Mucosa of descending colon (tissue), 3 donors: ENCODE measurements around the gene GPR179. TPM values are rescaled to one million over a fixed set of nuclear protein-coding genes. Genes with fewer than 3 reads are reported as not detected.

Experiments
- ATAC-seq: fragments of 200-7000 bp; cut with Tn5 transposase; one replicate; pipeline ENCODE4 v1.9.1; 2020; ENCODE audit warnings: mild to moderate bottlenecking, moderate library complexity
- DNase-seq, 3 donors: peaks; one replicate each; pipeline ENCODE4 v3.0.0-alpha.2; 2020
- H3K36me3 ChIP-seq: fragments of 200-600 bp; one replicate; pipeline ENCODE4 v1.8.0; 2021; ENCODE audit warnings: low read depth, mild to moderate bottlenecking
- H3K4me1 ChIP-seq: fragments of 200-600 bp; one replicate; pipeline ENCODE4 v1.8.0; 2021; ENCODE audit warnings: low read depth, mild to moderate bottlenecking
- H3K4me3 ChIP-seq: fragments of 200-600 bp; one replicate; pipeline ENCODE4 v1.8.0; 2021; ENCODE audit warnings: mild to moderate bottlenecking
- H3K9me3 ChIP-seq: fragments of 200-600 bp; one replicate; pipeline ENCODE4 v1.8.0; 2021; ENCODE audit warnings: mild to moderate bottlenecking
- CTCF ChIP-seq: fragments of 200-600 bp; IDR thresholded peaks from one replicate; pipeline ENCODE4 v1.8.0; 2022; ENCODE audit warnings: antibody characterized with exemption, mild to moderate bottlenecking
- intact Hi-C, 2 donors: fragments of 100-400 bp; cut with DNase I in 1 of 2; cut with micrococcal nuclease in 1 of 2; formaldehyde crosslinking; loops; one replicate each; pipeline versions ENCODE4 v1.11.0 to v1.11.1; 2022; cut with DNase I, micrococcal nuclease
- total RNA-seq, 3 donors: library from RNA; stranded (reverse); fragmentation: NEBNext Ultra II Directional in 2 of 3; extraction: Animal tissue kit (Norgen Biotek cat#: 25700) in 2 of 3; gene quantifications; one replicate each; pipeline versions ENCODE4 v1.2.1 to v1.2.4, GENCODE V29; 2021 to 2023
- donor health status: DM: no; HTN: no; CAD: no; lungs with moderate emphysema.
- donor health status: DM: no; HTN: no; CAD: no.
- donor health status: DM: no; HTN: yes; CAD: no.

GPR179 gene
- total RNA-seq, 3 donors from 2014 or later: 0.02 to 0.38 (median 0.09) TPM

GRCh38 chr17:38350035-38350434 lies 6.3 kb upstream of the GPR179 start:
- no peak overlapping the region for H3K4me3 ChIP-seq
- H3K9me3 ChIP-seq: no peaks in the 10 kb centered on the region
- ATAC-seq (no peak), DNase-seq (no peak)
- intact Hi-C loops: no loop called here
- TF ChIP-seq CTCF: no peak
- peaks cover 12% of the 10 kb centered on the region for H3K4me1 ChIP-seq
- no peaks in the 10 kb centered on the region for H3K36me3 ChIP-seq

GRCh38 chr17:38349097-38349730 lies 5.5 kb upstream of the GPR179 start:
- DNase-seq (peak; percentile 76 to 95 (median 92)), ATAC-seq (peak; percentile 63)
- H3K9me3 ChIP-seq: no peaks in the 10 kb centered on the region
- TF ChIP-seq CTCF: peak; percentile 92
- no peaks in the 10 kb centered on the region for H3K36me3 ChIP-seq
- H3K4me3 ChIP-seq: no peak overlapping the region
- peaks cover 10% of the 10 kb centered on the region for H3K4me1 ChIP-seq
- intact Hi-C loops: loop anchor here (2.0 to 10.0 kb wide), 2 partner anchors 56 to 66 kb away; no protein-coding TSS in a partner anchor

- Histone ChIP-seq H3K36me3 (no peaks in the 10 kb centered on the region), H3K9me3 (no peaks in the 10 kb centered on the region), H3K4me1 (no peaks in the 10 kb centered on the region), H3K4me3 (no peak overlapping the region)
- ATAC-seq: no peak
- DNase-seq: no peak
- no peak for TF ChIP-seq CTCF
- intact Hi-C loops: loop anchor here in 1 of 2 donors (10.0 kb wide), 1 partner anchor 59 kb away; no protein-coding TSS in a partner anchor
Measured at GRCh38 chr17:38345743-38346142, 2.0 kb upstream of the GPR179 start.

- DNase-seq (no peak), ATAC-seq (no peak)
- H3K4me1 ChIP-seq: no peaks in the 10 kb centered on the region
- H3K4me3 ChIP-seq: no peak overlapping the region
- no peaks in the 10 kb centered on the region for H3K9me3 ChIP-seq
- H3K36me3 ChIP-seq: no peaks in the 10 kb centered on the region
- intact Hi-C loops: loop anchor here in 1 of 2 donors (10.0 kb wide), 1 partner anchor 60 kb away; no protein-coding TSS in a partner anchor
- no peak for TF ChIP-seq CTCF
Measured at GRCh38 chr17:38344420-38344745, 627 bp upstream of the GPR179 start.

GRCh38 chr17:38342886-38343607 lies 709 bp downstream of the GPR179 start:
- no peak for TF ChIP-seq CTCF
- ATAC-seq: no peak
- H3K4me3 ChIP-seq: no peak overlapping the region
- intact Hi-C loops: loop anchor here in 1 of 2 donors (10.0 kb wide), 1 partner anchor 62 kb away; no protein-coding TSS in a partner anchor
- H3K4me1 ChIP-seq: no peaks in the 10 kb centered on the region
- H3K9me3 ChIP-seq: no peaks in the 10 kb centered on the region
- H3K36me3 ChIP-seq: no peaks in the 10 kb centered on the region
- DNase-seq: no peak
